ENCODE results near the gene TDRD1.
A peak's percentile ranks its signal among the peaks of the same experiment; 100 is the strongest.

Gene TDRD1

GRCh38 chr10:114278884-114279191 is 99.7 kb downstream of the TDRD1 start:
- Mint-ChIP-seq H3K4me1 (no peaks in the 10 kb centered on the region), H3K9me3 (no peaks in the 10 kb centered on the region), H3K27me3 (peaks cover 37% of the 10 kb centered on the region), H3K36me3 (no peaks in the 10 kb centered on the region), H3K4me3 (no peak overlapping the region), H3K27ac (no peak overlapping the region)
- peak; percentile 2 for ATAC-seq

GRCh38 chr10:114279289-114279688 is 100.1 kb downstream of the TDRD1 start:
- Mint-ChIP-seq H3K4me3 (no peak overlapping the region), H3K9me3 (no peaks in the 10 kb centered on the region), H3K27me3 (peaks cover 37% of the 10 kb centered on the region), H3K4me1 (no peaks in the 10 kb centered on the region), H3K27ac (no peak overlapping the region), H3K36me3 (no peaks in the 10 kb centered on the region)
- no peak for ATAC-seq

GRCh38 chr10:114279901-114280644 is 100.9 kb downstream of the TDRD1 start:
- H3K9me3 Mint-ChIP-seq, result no peaks in the 10 kb centered on the region
- peaks cover 30% of the 10 kb centered on the region for H3K27me3 Mint-ChIP-seq
- no peaks in the 10 kb centered on the region for H3K4me1 Mint-ChIP-seq
- no peaks in the 10 kb centered on the region for H3K36me3 Mint-ChIP-seq
- H3K27ac Mint-ChIP-seq, result no peak overlapping the region
- no peak for ATAC-seq
- no peak overlapping the region for H3K4me3 Mint-ChIP-seq

GRCh38 chr10:114281006-114281405 is 101.9 kb downstream of the TDRD1 start:
- H3K36me3 Mint-ChIP-seq, result no peaks in the 10 kb centered on the region
- H3K27me3 Mint-ChIP-seq, result peaks cover 28% of the 10 kb centered on the region
- H3K4me3 Mint-ChIP-seq, result no peak overlapping the region
- no peaks in the 10 kb centered on the region for H3K9me3 Mint-ChIP-seq
- no peak for ATAC-seq
- H3K4me1 Mint-ChIP-seq, result no peaks in the 10 kb centered on the region
- H3K27ac Mint-ChIP-seq, result no peak overlapping the region

- ATAC-seq, result no peak
- H3K4me1 Mint-ChIP-seq, result no peaks in the 10 kb centered on the region
- no peaks in the 10 kb centered on the region for H3K36me3 Mint-ChIP-seq
- H3K27ac Mint-ChIP-seq, result no peak overlapping the region
- no peaks in the 10 kb centered on the region for H3K9me3 Mint-ChIP-seq
- peaks cover 28% of the 10 kb centered on the region for H3K27me3 Mint-ChIP-seq
- H3K4me3 Mint-ChIP-seq, result no peak overlapping the region
Measured at GRCh38 chr10:114281461-114281860, 102.3 kb downstream of the TDRD1 start.
